ENCODE results near the gene USPL1.
"Not testable (repeated sequence)": the region's sequence is repeated elsewhere in the genome, so short reads cannot be mapped to it uniquely, and the experiment has no call there.

Gene USPL1

GRCh38 chr13:30615866-30616541 lies 1.7 kb upstream of the USPL1 start:
- no peak for DNase-seq (ENCODE audit: low read depth in 3 of 3)

DNA sequence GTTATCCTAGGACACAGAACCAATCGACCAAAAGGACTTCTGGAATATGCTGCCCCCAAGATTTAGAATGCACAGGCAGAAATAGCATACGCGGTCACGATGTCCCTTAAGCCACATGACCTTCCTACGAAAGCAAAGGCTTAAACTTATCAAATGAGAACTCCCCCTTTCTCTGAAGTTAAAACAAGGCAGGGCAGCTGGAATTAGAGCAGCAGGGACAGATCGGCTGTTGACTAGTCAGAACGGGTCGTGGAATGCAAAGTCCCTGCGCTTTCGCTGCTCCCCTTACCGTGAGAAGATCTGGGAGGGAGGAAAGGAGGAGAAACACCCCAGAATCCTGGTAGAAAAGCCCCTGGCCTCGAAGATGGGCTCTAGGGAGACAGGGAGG lies 799 bp upstream of the USPL1 start:
- DNase-seq (ENCODE audit: low read depth in 3 of 3), result peak in 1 of 3 experiments; percentile 28

DNA sequence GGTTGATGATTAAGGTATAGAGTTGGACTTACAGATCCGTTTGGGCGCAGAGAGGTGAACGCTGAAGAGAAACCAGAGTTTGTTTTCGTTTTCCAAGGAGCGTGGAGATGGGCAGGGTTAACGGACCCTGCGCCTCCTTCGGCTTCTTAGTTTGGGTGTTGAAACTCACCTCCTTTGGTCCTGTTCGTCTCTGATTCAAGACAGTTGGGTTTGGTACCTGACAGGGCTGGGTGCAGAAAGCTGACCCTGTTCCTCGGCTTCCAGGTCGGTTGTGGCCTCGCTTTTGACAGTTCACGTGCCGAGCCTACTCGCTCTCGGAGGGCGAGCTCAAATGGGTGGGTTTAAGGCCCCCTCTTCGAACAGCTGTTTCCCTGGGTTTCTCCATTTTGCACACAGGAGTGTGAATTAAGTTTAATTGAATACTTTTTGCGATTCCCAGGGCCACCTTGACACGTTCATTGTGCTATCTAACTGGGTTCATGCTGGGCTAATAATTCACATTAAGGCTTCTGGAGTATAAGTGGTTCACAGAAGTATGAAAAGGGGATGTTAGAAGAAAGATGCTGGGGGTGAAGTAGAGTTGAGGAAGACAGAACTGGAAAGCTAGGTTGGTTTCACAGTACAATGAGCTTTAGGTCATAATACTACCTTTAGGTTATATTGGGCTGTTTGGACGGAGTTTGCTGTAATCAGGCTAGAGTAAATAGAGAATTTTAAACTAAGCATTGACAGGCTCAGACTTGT lies 638 bp downstream of the USPL1 start:
- peak in 1 of 3 experiments; percentile 7 for DNase-seq (ENCODE audit: low read depth in 3 of 3)

GRCh38 chr13:30618930-30619279 lies 1.2 kb downstream of the USPL1 start:
- no peak for DNase-seq (ENCODE audit: low read depth in 3 of 3)

GRCh38 chr13:30619731-30620130 lies 2.0 kb downstream of the USPL1 start:
- no peak for DNase-seq (ENCODE audit: low read depth in 3 of 3)

DNA sequence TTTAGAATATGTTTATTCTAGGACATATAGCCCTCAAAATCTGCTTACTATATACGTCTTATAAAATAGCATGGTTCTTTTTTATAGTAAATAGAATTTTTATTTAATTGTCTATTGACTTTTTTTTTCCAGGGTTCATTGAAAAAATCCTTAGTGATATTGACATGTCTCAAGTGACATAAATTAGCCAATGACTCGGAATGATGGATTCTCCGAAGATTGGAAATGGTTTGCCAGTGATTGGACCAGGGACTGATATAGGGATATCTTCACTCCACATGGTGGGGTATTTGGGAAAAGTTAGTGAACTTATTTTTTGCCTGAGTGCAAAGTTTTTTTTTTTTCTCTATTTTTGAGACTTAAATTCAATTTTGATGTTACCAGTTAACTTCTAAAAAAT lies 3.2 kb downstream of the USPL1 start:
- DNase-seq (ENCODE audit: low read depth in 3 of 3), result no peak

GRCh38 chr13:30622551-30622950 lies 4.8 kb downstream of the USPL1 start:
- DNase-seq (ENCODE audit: low read depth in 3 of 3), result no peak

- DNase-seq (ENCODE audit: low read depth in 3 of 3), result no peak
Measured at GRCh38 chr13:30623392-30623791, 5.7 kb downstream of the USPL1 start.

GRCh38 chr13:30624630-30625029 lies 6.9 kb downstream of the USPL1 start:
- no peak for DNase-seq (ENCODE audit: low read depth in 3 of 3)

DNA sequence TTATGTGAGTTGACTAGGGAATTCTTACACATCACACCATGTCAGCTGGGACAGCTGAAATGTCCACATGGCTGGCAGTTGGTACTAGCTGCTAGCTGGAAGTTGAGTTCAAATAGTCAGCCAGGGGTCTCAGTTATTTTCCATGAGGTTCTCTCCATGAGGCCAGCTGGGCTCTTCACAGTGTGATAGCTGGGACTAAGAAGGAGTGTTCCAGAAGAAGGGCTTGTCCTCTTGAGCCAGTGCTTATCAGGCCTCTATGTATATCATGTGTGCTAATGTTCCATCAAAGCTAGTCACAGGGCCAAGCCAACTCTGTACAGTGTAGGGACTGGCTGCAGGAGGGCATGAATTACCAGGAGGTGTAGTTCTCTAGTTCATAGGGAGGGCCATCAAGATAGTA lies 11.8 kb downstream of the USPL1 start:
- no peak for DNase-seq (ENCODE audit: low read depth in 3 of 3)

GRCh38 chr13:30633861-30634260 lies 16.1 kb downstream of the USPL1 start:
- no peak for DNase-seq (ENCODE audit: low read depth in 3 of 3)

DNA sequence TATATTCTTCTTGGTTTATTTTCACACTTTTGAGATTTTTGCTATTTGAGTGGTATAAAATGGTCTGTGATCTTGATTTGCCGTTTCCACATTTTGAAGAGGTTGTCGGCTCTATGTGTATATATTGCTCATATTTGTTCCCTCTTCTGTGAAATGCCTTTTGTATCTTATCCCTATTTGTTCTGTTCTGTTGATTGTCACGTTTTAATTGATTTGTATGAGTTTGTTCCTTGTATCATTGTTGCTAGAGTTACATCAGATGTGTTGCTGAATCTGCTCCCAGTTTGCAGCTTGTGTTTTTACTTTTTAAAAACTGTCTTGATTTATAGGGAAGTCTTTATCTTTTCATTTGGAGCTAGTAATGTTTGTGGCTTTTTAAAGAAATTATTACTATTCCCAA lies 17.1 kb downstream of the USPL1 start:
- DNase-seq (ENCODE audit: low read depth in 3 of 3), result no peak

DNA sequence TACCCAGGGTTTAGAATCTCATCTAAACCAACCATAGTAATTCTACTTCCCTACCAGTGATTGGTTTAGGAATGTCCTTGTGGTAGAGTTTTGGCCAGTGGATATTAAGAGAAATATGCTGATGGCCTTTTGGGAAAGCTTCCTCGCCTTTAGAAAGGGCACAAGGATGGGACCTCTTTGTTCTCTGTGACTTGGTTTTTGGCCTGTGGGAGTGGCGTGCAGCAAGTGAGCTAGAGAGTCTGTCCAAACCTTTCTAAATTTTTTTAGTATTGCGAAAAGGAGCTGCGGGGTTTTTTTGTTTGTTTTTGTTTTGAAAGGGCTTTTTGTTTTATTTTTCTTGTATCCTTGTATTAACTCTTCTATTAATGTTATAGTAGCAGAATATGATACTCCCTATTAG lies 20.6 kb downstream of the USPL1 start:
- DNase-seq (ENCODE audit: low read depth in 3 of 3), result no peak

GRCh38 chr13:30639671-30640070 lies 22.0 kb downstream of the USPL1 start:
- DNase-seq (ENCODE audit: low read depth in 3 of 3), result no peak

DNA sequence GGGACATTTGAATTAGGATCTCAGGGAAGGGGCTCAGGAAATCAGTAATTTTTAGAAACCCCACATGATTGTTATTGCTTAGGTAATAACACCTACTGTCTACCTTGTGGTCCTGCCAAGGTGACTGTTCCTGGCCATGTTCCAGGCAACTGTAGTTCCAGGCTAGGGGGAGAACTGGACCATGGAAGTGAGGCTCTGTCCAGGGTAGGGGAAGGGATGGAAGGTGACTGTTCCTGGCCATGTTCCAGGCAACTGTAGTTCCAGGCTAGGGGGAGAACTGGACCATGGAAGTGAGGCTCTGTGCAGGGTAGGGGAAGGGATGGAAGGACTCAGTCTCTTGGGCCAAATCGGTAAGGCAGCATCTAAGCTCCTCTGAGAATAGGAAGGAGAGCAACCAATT lies 23.5 kb downstream of the USPL1 start:
- not testable (repeated sequence) for DNase-seq (ENCODE audit: low read depth in 3 of 3)

- DNase-seq (ENCODE audit: low read depth in 3 of 3), result no peak
Measured at GRCh38 chr13:30645629-30646028, 27.9 kb downstream of the USPL1 start.

DNA sequence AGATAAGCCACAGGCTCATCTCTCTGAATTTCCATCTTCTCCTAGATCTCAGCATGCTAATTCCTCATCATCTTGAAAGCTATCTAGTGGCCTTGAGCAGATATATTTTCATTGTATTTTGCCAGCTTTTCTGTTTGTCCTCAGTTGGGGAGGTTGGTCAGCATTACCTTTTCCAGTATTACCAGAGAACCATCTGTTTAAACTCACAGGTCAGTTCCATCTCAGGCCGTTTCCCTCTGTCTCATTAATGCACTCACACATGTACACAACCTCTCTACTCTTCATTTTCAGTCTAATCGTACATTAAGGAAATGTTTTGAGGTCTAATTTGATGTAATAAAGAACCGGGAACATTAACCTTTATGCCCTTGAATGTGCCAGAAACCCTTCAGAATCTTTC lies 29.7 kb downstream of the USPL1 start:
- no peak for DNase-seq (ENCODE audit: low read depth in 3 of 3)

- DNase-seq (ENCODE audit: low read depth in 3 of 3), result no peak
Measured at GRCh38 chr13:30647824-30648521, 30.3 kb downstream of the USPL1 start.

DNA sequence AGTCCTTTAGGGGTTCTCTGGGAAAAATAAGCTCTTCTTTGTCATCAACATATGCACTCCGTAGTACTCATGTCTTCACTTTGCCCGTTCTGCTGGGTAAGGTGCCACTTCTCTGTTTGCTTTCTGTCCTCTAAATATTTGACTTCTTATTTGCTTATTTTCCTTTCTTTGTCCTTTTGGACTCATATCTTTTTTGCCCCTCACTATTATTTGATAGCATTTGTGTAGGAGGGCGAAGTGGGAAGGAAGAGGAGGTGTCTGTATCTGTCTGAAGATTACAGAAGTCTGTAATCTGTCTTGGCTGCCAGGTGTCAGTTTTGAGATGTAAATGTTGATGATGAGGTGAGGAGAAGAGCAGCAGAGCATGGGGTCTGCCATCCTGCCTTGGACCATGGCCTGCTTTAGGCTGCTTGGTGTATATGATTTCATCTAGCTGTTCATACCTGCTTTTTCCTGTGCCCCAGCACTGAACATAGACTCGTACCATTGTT lies 30.8 kb downstream of the USPL1 start:
- no peak for DNase-seq (ENCODE audit: low read depth in 3 of 3)

DNA sequence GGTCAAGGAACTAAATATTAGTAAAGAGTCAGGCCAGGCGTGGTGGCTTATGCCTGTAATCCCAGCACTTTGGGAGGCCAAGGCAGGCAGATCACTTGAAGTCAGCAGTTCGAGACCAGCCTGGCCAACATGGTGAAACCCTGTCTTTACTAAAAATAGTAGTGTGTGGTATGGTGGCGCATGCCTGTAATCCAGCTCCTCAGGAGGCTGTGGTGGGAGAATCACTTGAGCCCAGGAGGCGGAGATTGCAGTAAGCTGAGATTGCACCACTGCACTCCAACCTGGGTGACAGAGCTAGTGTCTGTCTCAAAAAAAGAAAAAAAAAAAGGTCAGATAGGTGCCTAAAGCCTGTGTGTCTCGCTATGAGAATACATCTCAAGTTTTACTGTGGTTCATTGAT lies 33.9 kb downstream of the USPL1 start:
- DNase-seq (ENCODE audit: low read depth in 3 of 3), result not testable (repeated sequence)

DNA sequence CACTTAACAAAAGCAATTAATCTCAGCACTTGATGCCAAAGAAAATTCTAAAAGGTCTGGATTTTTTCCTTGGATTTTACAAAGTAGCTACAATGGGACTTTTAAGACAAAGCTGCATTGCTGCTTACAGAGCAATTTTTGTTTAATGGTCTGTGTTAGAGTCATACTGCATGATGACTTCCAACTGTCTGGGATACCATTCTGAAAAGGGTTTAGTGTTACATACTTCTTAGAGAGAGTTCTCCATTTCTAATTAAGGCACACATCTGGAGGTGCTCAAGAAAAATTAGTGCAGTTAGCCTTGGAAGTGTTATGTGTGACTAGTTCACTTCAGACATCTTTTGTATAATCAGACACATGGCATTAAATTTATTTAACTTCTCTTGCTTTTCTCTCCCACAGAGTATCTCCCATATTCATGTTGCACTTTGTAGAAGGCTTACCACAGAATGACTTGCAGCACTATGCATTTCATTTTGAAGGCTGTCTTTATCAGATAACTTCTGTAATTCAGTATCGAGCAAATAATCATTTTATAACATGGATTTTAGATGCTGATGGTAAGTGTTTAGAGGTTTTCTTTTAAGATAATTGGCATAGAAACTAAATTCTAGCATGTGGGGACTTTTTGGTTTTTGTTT lies 35.1 kb downstream of the USPL1 start:
- DNase-seq (ENCODE audit: low read depth in 3 of 3), result no peak

GRCh38 chr13:30654430-30654829 lies 36.7 kb downstream of the USPL1 start:
- no peak for DNase-seq (ENCODE audit: low read depth in 3 of 3)

Data from stimulated activated CD4-positive, alpha-beta T cell treated with anti-CD3 and anti-CD28 coated beads, TNF-alpha, amount 100 ng/mL, for 24 hours (primary cell).